ENCODE results near the gene TMEM30A. TPM values are rescaled to one million over a fixed set of nuclear protein-coding genes. Genes with fewer than 3 reads are reported as not detected.

Gene TMEM30A
- 56.1 TPM for polyA plus RNA-seq (ENCODE audit: insufficient read length)

GRCh38 chr6:75284632-75285282 lies at the start of gene TMEM30A:
Gene TMEM30A, minus strand, starts transcription at chr6:75284792. Its CDS starts 154 bp downstream, at chr6:75284638.
- peak; percentile 99 for DNase-seq (ENCODE audit: low read depth)

GRCh38 chr6:75333676-75334200 lies 49.1 kb upstream of the TMEM30A start:
- peak; percentile 43 for DNase-seq (ENCODE audit: low read depth)

- no peak for DNase-seq (ENCODE audit: low read depth)
These were observed 46.6 kb upstream of the TMEM30A start for GRCh38 chr6:75331151-75331550.

GRCh38 chr6:75329703-75330102 lies 45.1 kb upstream of the TMEM30A start:
- DNase-seq (ENCODE audit: low read depth) = no peak

- no peak for DNase-seq (ENCODE audit: low read depth)
These were observed 43.2 kb upstream of the TMEM30A start for GRCh38 chr6:75327807-75328206.

- no peak for DNase-seq (ENCODE audit: low read depth)
These were observed 42.1 kb upstream of the TMEM30A start for GRCh38 chr6:75326557-75327258.

GRCh38 chr6:75318900-75319299 lies 34.3 kb upstream of the TMEM30A start:
- DNase-seq (ENCODE audit: low read depth) = no peak

- DNase-seq (ENCODE audit: low read depth) = no peak
These were observed 33.1 kb upstream of the TMEM30A start for GRCh38 chr6:75317503-75318206.

- DNase-seq (ENCODE audit: low read depth) = no peak
These were observed 31.4 kb upstream of the TMEM30A start for GRCh38 chr6:75315978-75316377.

GRCh38 chr6:75308250-75308988 lies 23.8 kb upstream of the TMEM30A start:
- DNase-seq (ENCODE audit: low read depth) = no peak

GRCh38 chr6:75307364-75308004 lies 22.9 kb upstream of the TMEM30A start:
- no peak for DNase-seq (ENCODE audit: low read depth)

- DNase-seq (ENCODE audit: low read depth) = no peak
These were observed 21.5 kb upstream of the TMEM30A start for GRCh38 chr6:75306064-75306463.

- no peak for DNase-seq (ENCODE audit: low read depth)
These were observed 21.0 kb upstream of the TMEM30A start for GRCh38 chr6:75305573-75305972.

- no peak for DNase-seq (ENCODE audit: low read depth)
These were observed 17.7 kb upstream of the TMEM30A start for GRCh38 chr6:75302280-75302679.

- DNase-seq (ENCODE audit: low read depth) = no peak
These were observed 16.9 kb upstream of the TMEM30A start for GRCh38 chr6:75301537-75301936.

GRCh38 chr6:75301088-75301487 lies 16.5 kb upstream of the TMEM30A start:
- no peak for DNase-seq (ENCODE audit: low read depth)

GRCh38 chr6:75300531-75300855 lies 15.9 kb upstream of the TMEM30A start:
- no peak for DNase-seq (ENCODE audit: low read depth)

- peak; percentile 68 for DNase-seq (ENCODE audit: low read depth)
These were observed 15.4 kb upstream of the TMEM30A start for GRCh38 chr6:75299801-75300530.

- DNase-seq (ENCODE audit: low read depth) = peak; percentile 39
These were observed 12.5 kb upstream of the TMEM30A start for GRCh38 chr6:75296811-75297779.

GRCh38 chr6:75292555-75292954 lies 8.0 kb upstream of the TMEM30A start:
- DNase-seq (ENCODE audit: low read depth) = no peak

All from forelimb muscle (tissue), 1 donor.